WTC11 (cell line): ENCODE data around the gene TMEM131L. TPM values are rescaled to one million over a fixed set of nuclear protein-coding genes. Genes with fewer than 3 reads are reported as not detected.

Experiments
- ATAC-seq: fragments of 200-7000 bp; cut with Tn5 transposase; 2 replicates; pipeline ENCODE4 v1.10.0; 2021; ENCODE audit warnings: mild to moderate bottlenecking, moderate library complexity
- CTCF ChIA-PET: fragments of 300-600 bp; sonication (Branson Sonifier 250); formaldehyde crosslinking; loops from one replicate; lab custom pipeline; 2021; ENCODE audit warnings: antibody characterized with exemption; lab: Charles Lee
- POLR2A ChIA-PET: fragments of 350-600 bp; sonication (Branson Sonifier 250); formaldehyde crosslinking; loops from one replicate; lab custom pipeline; 2021; ENCODE audit warnings: antibody characterized with exemption; lab: Charles Lee
- DNase-seq: peaks from one replicate; pipeline ENCODE4 v3.0.0; 2021; ENCODE audit warnings: low spot score
- H3K27ac Mint-ChIP-seq: 2 replicates; pipeline ENCODE4 v1.8.0; 2021; ENCODE audit warnings: mixed read lengths
- H3K27me3 Mint-ChIP-seq: 2 replicates; pipeline ENCODE4 v1.8.0; 2021; ENCODE audit warnings: low read depth, mild to moderate bottlenecking, moderate library complexity, mixed read lengths
- H3K36me3 Mint-ChIP-seq: 2 replicates; pipeline ENCODE4 v1.8.0; 2021; ENCODE audit warnings: mixed read lengths
- H3K4me1 Mint-ChIP-seq: 2 replicates; pipeline ENCODE4 v1.8.0; 2022; ENCODE audit warnings: mixed read lengths
- H3K4me3 Mint-ChIP-seq: 2 replicates; pipeline ENCODE4 v1.8.0; 2021; ENCODE audit warnings: mild to moderate bottlenecking, moderate library complexity, mixed read lengths
- H3K9me3 Mint-ChIP-seq: 2 replicates; pipeline ENCODE4 v1.8.0; 2021; ENCODE audit warnings: mixed read lengths
- CBFB ChIP-seq: sonication (generic); formaldehyde crosslinking; IDR thresholded peaks from 2 replicates; pipeline ENCODE4 v1.8.1; 2022; ENCODE audit warnings: mild to moderate bottlenecking, low read depth, missing genetic modification reagents
- FOXP4 ChIP-seq: sonication (generic); formaldehyde crosslinking; IDR thresholded peaks from 2 replicates; pipeline ENCODE4 v1.8.0; 2022; ENCODE audit warnings: mild to moderate bottlenecking, missing genetic modification reagents
- GABPB1 ChIP-seq: sonication (generic); formaldehyde crosslinking; IDR thresholded peaks from 2 replicates; pipeline ENCODE4 v1.8.1; 2023; ENCODE audit warnings: mild to moderate bottlenecking, missing genetic modification reagents
- IRF1 ChIP-seq: sonication (generic); formaldehyde crosslinking; IDR thresholded peaks from 2 replicates; pipeline ENCODE4 v1.8.0; 2023; ENCODE audit warnings: missing genetic modification reagents
- JAZF1 ChIP-seq: fragments of 250-450 bp; sonication (Bioruptor Pico); IDR thresholded peaks from 2 replicates; pipeline ENCODE4 v1.9.0; 2021; ENCODE audit warnings: moderate library complexity, mild to moderate bottlenecking, inconsistent platforms
- RELA ChIP-seq: sonication (generic); formaldehyde crosslinking; IDR thresholded peaks from 2 replicates; pipeline ENCODE4 v1.8.1; 2022; ENCODE audit warnings: missing genetic modification reagents, mild to moderate bottlenecking, borderline replicate concordance
- SMAD4 ChIP-seq: sonication (generic); formaldehyde crosslinking; IDR thresholded peaks from 2 replicates; pipeline ENCODE4 v1.8.0; 2022; ENCODE audit warnings: mild to moderate bottlenecking, missing genetic modification reagents
- TEAD4 ChIP-seq: sonication (generic); formaldehyde crosslinking; IDR thresholded peaks from 2 replicates; pipeline ENCODE4 v1.8.0; 2022; ENCODE audit warnings: mild to moderate bottlenecking, missing genetic modification reagents
- ZBTB21 ChIP-seq: sonication (generic); formaldehyde crosslinking; IDR thresholded peaks from 2 replicates; pipeline ENCODE4 v1.8.1; 2023; ENCODE audit warnings: mild to moderate bottlenecking, missing genetic modification reagents, borderline replicate concordance
- ZNF263 ChIP-seq: sonication (generic); formaldehyde crosslinking; IDR thresholded peaks from 2 replicates; pipeline ENCODE4 v1.8.1; 2022; ENCODE audit warnings: low read depth, mild to moderate bottlenecking, moderate library complexity, missing genetic modification reagents
- ZNF317 ChIP-seq: sonication (generic); formaldehyde crosslinking; IDR thresholded peaks from 2 replicates; pipeline ENCODE4 v1.8.1; 2023; ENCODE audit warnings: low read depth, mild to moderate bottlenecking, moderate library complexity, missing genetic modification reagents, borderline replicate concordance
- ZNF416 ChIP-seq: fragments of 250-450 bp; sonication (Bioruptor Pico); IDR thresholded peaks from 2 replicates; pipeline ENCODE4 v1.9.0; 2021; ENCODE audit warnings: mild to moderate bottlenecking, inconsistent platforms
- ZNF423 ChIP-seq: fragments of 250-450 bp; sonication (Bioruptor Pico); IDR thresholded peaks from 2 replicates; pipeline ENCODE4 v2.1.2; 2022; ENCODE audit warnings: mild to moderate bottlenecking, moderate library complexity
- total RNA-seq: library from RNA; stranded (reverse); gene quantifications from 3 replicates; pipeline ENCODE4 v1.2.3, GENCODE V29; 2021
- TF ChIP-seq, protein P1 (sequence below): sonication (generic); formaldehyde crosslinking; IDR thresholded peaks from 2 replicates; pipeline ENCODE4 v1.8.1; 2023; ENCODE audit warnings: mild to moderate bottlenecking, missing genetic modification reagents, borderline replicate concordance
- TF ChIP-seq, protein P2 (sequence below): sonication (generic); formaldehyde crosslinking; IDR thresholded peaks from 2 replicates; pipeline ENCODE4 v1.8.1; 2022; ENCODE audit warnings: missing genetic modification reagents, borderline replicate concordance
- TF ChIP-seq, protein P3 (sequence below): sonication (generic); formaldehyde crosslinking; IDR thresholded peaks from 2 replicates; pipeline ENCODE4 v1.8.1; 2022; ENCODE audit warnings: low read depth, missing genetic modification reagents, borderline replicate concordance
- TF ChIP-seq, protein P4 (sequence below): sonication (generic); formaldehyde crosslinking; IDR thresholded peaks from 2 replicates; pipeline ENCODE4 v1.8.1; 2023; ENCODE audit warnings: mild to moderate bottlenecking, moderate library complexity, missing genetic modification reagents

TMEM131L gene
- total RNA-seq, 1 experiment from 2014 or later: 26.7 TPM

DNA sequence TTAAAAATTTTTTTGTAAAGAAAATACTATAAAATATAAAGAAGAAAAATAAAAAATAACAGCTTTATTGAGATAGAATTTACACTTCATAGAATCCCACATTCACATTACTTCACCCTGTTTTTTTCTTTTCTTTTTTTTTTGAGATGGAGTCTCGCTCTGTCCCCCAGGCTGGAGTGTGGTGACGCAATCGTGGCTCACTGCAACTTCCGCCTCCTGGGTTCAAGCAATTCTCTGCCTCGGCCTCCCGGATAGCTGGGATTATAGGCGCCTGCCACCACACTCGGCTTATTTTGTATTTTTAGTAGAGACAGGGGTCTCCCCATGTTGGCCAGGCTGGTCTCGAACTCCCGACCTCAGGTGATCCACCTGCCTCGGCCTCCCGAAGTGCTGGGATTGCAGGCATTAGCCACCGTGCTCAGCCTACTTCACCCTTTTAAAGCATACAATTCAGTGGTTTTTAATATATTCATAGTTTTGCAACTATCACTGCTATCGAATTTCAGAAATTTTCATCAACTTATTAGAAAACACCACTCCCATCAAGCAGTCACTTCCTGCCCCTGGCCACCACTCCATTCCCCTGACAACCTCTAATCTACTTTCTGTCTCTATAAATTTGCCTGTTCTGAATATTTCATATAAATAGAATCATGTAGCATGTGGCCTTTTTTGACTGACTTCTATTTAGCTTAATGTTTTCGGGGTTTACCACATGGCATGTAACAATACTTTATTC is 48.7 kb downstream of the TMEM131L start:
- no peak for ATAC-seq
- POLR2A ChIA-PET: no interaction called here
- no peak for DNase-seq
- Mint-ChIP-seq H3K27ac (no peak overlapping the region), H3K36me3 (peaks cover 11% of the 10 kb centered on the region), H3K4me3 (no peak overlapping the region), H3K27me3 (no peaks in the 10 kb centered on the region), H3K4me1 (peaks cover 40% of the 10 kb centered on the region), H3K9me3 (peaks cover 12% of the 10 kb centered on the region)
- TF ChIP-seq IRF1 (no peak), RELA (CRISPR knock-in tag) (no peak), FOXP4 (CRISPR knock-in tag) (no peak), ZNF263 (CRISPR knock-in tag) (no peak), ZNF423 (no peak), ZNF317 (CRISPR knock-in tag) (no peak), TEAD4 (CRISPR knock-in tag) (no peak), JAZF1 (CRISPR knock-in tag) (no peak), ZBTB21 (CRISPR knock-in tag) (no peak), ZNF416 (CRISPR knock-in tag) (no peak), CBFB (CRISPR knock-in tag) (no peak), SMAD4 (CRISPR knock-in tag) (no peak), GABPB1 (CRISPR knock-in tag) (no peak)
- TF ChIP-seq, protein P1, sequence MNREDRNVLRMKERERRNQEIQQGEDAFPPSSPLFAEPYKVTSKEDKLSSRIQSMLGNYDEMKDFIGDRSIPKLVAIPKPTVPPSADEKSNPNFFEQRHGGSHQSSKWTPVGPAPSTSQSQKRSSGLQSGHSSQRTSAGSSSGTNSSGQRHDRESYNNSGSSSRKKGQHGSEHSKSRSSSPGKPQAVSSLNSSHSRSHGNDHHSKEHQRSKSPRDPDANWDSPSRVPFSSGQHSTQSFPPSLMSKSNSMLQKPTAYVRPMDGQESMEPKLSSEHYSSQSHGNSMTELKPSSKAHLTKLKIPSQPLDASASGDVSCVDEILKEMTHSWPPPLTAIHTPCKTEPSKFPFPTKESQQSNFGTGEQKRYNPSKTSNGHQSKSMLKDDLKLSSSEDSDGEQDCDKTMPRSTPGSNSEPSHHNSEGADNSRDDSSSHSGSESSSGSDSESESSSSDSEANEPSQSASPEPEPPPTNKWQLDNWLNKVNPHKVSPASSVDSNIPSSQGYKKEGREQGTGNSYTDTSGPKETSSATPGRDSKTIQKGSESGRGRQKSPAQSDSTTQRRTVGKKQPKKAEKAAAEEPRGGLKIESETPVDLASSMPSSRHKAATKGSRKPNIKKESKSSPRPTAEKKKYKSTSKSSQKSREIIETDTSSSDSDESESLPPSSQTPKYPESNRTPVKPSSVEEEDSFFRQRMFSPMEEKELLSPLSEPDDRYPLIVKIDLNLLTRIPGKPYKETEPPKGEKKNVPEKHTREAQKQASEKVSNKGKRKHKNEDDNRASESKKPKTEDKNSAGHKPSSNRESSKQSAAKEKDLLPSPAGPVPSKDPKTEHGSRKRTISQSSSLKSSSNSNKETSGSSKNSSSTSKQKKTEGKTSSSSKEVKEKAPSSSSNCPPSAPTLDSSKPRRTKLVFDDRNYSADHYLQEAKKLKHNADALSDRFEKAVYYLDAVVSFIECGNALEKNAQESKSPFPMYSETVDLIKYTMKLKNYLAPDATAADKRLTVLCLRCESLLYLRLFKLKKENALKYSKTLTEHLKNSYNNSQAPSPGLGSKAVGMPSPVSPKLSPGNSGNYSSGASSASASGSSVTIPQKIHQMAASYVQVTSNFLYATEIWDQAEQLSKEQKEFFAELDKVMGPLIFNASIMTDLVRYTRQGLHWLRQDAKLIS (CRISPR knock-in tag): no peak
- TF ChIP-seq, protein P2, sequence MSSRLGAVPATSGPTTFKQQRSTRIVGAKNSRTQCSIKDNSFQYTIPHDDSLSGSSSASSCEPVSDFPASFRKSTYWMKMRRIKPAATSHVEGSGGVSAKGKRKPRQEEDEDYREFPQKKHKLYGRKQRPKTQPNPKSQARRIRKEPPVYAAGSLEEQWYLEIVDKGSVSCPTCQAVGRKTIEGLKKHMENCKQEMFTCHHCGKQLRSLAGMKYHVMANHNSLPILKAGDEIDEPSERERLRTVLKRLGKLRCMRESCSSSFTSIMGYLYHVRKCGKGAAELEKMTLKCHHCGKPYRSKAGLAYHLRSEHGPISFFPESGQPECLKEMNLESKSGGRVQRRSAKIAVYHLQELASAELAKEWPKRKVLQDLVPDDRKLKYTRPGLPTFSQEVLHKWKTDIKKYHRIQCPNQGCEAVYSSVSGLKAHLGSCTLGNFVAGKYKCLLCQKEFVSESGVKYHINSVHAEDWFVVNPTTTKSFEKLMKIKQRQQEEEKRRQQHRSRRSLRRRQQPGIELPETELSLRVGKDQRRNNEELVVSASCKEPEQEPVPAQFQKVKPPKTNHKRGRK (CRISPR knock-in tag): no peak
- TF ChIP-seq, protein P3, sequence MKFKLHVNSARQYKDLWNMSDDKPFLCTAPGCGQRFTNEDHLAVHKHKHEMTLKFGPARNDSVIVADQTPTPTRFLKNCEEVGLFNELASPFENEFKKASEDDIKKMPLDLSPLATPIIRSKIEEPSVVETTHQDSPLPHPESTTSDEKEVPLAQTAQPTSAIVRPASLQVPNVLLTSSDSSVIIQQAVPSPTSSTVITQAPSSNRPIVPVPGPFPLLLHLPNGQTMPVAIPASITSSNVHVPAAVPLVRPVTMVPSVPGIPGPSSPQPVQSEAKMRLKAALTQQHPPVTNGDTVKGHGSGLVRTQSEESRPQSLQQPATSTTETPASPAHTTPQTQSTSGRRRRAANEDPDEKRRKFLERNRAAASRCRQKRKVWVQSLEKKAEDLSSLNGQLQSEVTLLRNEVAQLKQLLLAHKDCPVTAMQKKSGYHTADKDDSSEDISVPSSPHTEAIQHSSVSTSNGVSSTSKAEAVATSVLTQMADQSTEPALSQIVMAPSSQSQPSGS (CRISPR knock-in tag): no peak
- TF ChIP-seq, protein P4, sequence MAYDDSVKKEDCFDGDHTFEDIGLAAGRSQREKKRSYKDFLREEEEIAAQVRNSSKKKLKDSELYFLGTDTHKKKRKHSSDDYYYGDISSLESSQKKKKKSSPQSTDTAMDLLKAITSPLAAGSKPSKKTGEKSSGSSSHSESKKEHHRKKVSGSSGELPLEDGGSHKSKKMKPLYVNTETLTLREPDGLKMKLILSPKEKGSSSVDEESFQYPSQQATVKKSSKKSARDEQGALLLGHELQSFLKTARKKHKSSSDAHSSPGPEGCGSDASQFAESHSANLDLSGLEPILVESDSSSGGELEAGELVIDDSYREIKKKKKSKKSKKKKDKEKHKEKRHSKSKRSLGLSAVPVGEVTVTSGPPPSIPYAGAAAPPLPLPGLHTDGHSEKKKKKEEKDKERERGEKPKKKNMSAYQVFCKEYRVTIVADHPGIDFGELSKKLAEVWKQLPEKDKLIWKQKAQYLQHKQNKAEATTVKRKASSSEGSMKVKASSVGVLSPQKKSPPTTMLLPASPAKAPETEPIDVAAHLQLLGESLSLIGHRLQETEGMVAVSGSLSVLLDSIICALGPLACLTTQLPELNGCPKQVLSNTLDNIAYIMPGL (CRISPR knock-in tag): no peak
- CTCF ChIA-PET: no interaction called here
